GM18868 (cell line): ENCODE data around the gene RPL12.
"Not testable (repeated sequence)": the region's sequence is repeated elsewhere in the genome, so short reads cannot be mapped to it uniquely, and the experiment has no call there.

Experiments
- ATAC-seq: cut with Tn5 transposase; IDR thresholded peaks from one replicate; pipeline ENCODE4 v1.9.1; 2021; ENCODE audit warnings: mild to moderate bottlenecking, moderate library complexity; ENCODE audit not compliant: unreplicated experiment

Gene RPL12

GRCh38 chr9:127470662-127471061, 19.5 kb upstream of the RPL12 start:
- no peak for ATAC-seq

GRCh38 chr9:127467621-127468020, 16.4 kb upstream of the RPL12 start:
- ATAC-seq = no peak

GRCh38 chr9:127466407-127466917, 15.3 kb upstream of the RPL12 start:
- not testable (repeated sequence) for ATAC-seq

GRCh38 chr9:127463911-127464310, 12.7 kb upstream of the RPL12 start:
- no peak for ATAC-seq

- ATAC-seq = no peak
Measured at GRCh38 chr9:127463382-127463781, 12.2 kb upstream of the RPL12 start.

GRCh38 chr9:127458921-127459320, 7.7 kb upstream of the RPL12 start:
- ATAC-seq = no peak

GRCh38 chr9:127457191-127457878, 6.1 kb upstream of the RPL12 start:
- ATAC-seq = no peak

- no peak for ATAC-seq
Measured at GRCh38 chr9:127455324-127455992, 4.3 kb upstream of the RPL12 start.

GRCh38 chr9:127452691-127453090, 1.5 kb upstream of the RPL12 start:
- no peak for ATAC-seq

GRCh38 chr9:127451858-127452656, 851 bp upstream of the RPL12 start:
- peak; percentile 16 for ATAC-seq

GRCh38 chr9:127451608-127451857, 327 bp upstream of the RPL12 start:
- ATAC-seq = no peak

GRCh38 chr9:127450243-127450760, 904 bp downstream of the RPL12 start:
- ATAC-seq = no peak

- no peak for ATAC-seq
Measured at GRCh38 chr9:127449332-127449966, 1.8 kb downstream of the RPL12 start.

- ATAC-seq = no peak
Measured at GRCh38 chr9:127448112-127448805, 2.9 kb downstream of the RPL12 start.

GRCh38 chr9:127447416-127448111, 3.6 kb downstream of the RPL12 start:
- no peak for ATAC-seq

- ATAC-seq = no peak
Measured at GRCh38 chr9:127446713-127447415, 4.3 kb downstream of the RPL12 start.

GRCh38 chr9:127445851-127446712, 5.1 kb downstream of the RPL12 start:
- ATAC-seq = no peak
